Astrocyte (in vitro differentiated cells and primary cell): Measurements from ENCODE around the gene FGA.

ENCODE experiments used
- CTCF ChIP-seq: IDR thresholded peaks from 2 replicates; pipeline ENCODE4 v1.5.1; 2011; ENCODE audit warnings: low read depth, mild to moderate bottlenecking, inconsistent platforms, low read length, moderate library complexity; ENCODE audit not compliant: insufficient read depth
- EZH2 ChIP-seq: IDR thresholded peaks from 2 replicates; pipeline ENCODE4 v1.6.1; 2012; ENCODE audit warnings: mild to moderate bottlenecking, low read length, inconsistent platforms; ENCODE audit not compliant: insufficient read depth

GRCh38 chr4:154569584-154569983 is 21.0 kb downstream of the FGA start:
- TF ChIP-seq CTCF, result no peak
- TF ChIP-seq EZH2, result no peak
